T-helper 2 cell (primary cell): ENCODE measurements around the gene BMF.
A peak's percentile ranks its signal among the peaks of the same experiment; 100 is the strongest.
"Not testable (repeated sequence)": the region's sequence is repeated elsewhere in the genome, so short reads cannot be mapped to it uniquely, and the experiment has no call there.

Experiments
- DNase-seq, 5 experiments: peaks; one replicate each; pipeline versions ENCODE4 v3.0.0 to v3.0.0-alpha.2; 2012 to 2022

BMF gene

GRCh38 chr15:40128766-40129660 is 20.3 kb upstream of the BMF start:
- peak in 1 of 5 experiments; percentile 63 for DNase-seq

GRCh38 chr15:40125950-40126349 is 17.3 kb upstream of the BMF start:
- DNase-seq: no peak

GRCh38 chr15:40124807-40125285 is 16.2 kb upstream of the BMF start:
- DNase-seq: not testable (repeated sequence)

GRCh38 chr15:40124333-40124732 is 15.7 kb upstream of the BMF start:
- not testable (repeated sequence) for DNase-seq

- DNase-seq: not testable (repeated sequence)
Observed at GRCh38 chr15:40123863-40124262, 15.2 kb upstream of the BMF start.

GRCh38 chr15:40122989-40123388 is 14.3 kb upstream of the BMF start:
- DNase-seq: not testable (repeated sequence)

GRCh38 chr15:40121911-40122638 is 13.4 kb upstream of the BMF start:
- DNase-seq: no peak

GRCh38 chr15:40118473-40118872 is 9.8 kb upstream of the BMF start:
- DNase-seq: no peak

GRCh38 chr15:40115670-40116093 is 7.0 kb upstream of the BMF start:
- peak in 1 of 5 experiments; percentile 77 for DNase-seq

- not testable (repeated sequence) for DNase-seq
Observed at GRCh38 chr15:40115106-40115505, 6.4 kb upstream of the BMF start.

- no peak for DNase-seq
Observed at GRCh38 chr15:40114218-40114617, 5.5 kb upstream of the BMF start.

- no peak for DNase-seq
Observed at GRCh38 chr15:40112789-40113188, 4.1 kb upstream of the BMF start.

- DNase-seq: no peak
Observed at GRCh38 chr15:40111888-40112287, 3.2 kb upstream of the BMF start.

GRCh38 chr15:40110866-40111550 is 2.3 kb upstream of the BMF start:
- DNase-seq: no peak

GRCh38 chr15:40108061-40108854 is 421 bp downstream of the BMF start:
- DNase-seq: peak in 1 of 5 experiments; percentile 7

GRCh38 chr15:40106203-40107161 is 2.2 kb downstream of the BMF start:
- DNase-seq: peak in 1 of 5 experiments; percentile 60

- DNase-seq: peak in 1 of 5 experiments; percentile 63
Observed at GRCh38 chr15:40105517-40106202, 3.0 kb downstream of the BMF start.

- peak; percentile 40 to 72 (median 68) for DNase-seq
Observed at GRCh38 chr15:40104865-40105516, 3.7 kb downstream of the BMF start.

- no peak for DNase-seq
Observed at GRCh38 chr15:40104296-40104864, 4.3 kb downstream of the BMF start.
